A549 (cell line): ENCODE results near the gene MAPK1. TPM values are rescaled to one million over a fixed set of nuclear protein-coding genes. Genes with fewer than 3 reads are reported as not detected.
"Not testable (repeated sequence)": the region's sequence is repeated elsewhere in the genome, so short reads cannot be mapped to it uniquely, and the experiment has no call there.

ENCODE experiments used
- ATAC-seq, 2 experiments: fragments of 200-7000 bp in 1 of 2; fragments of >200 bp in 1 of 2; cut with Nextera tagmentation in 1 of 2; cut with Tn5 transposase in 1 of 2; 3 replicates each; pipeline versions ENCODE4 v1.8.0 to v1.9.1; 2018 to 2020; ENCODE audit warnings: mild to moderate bottlenecking in 1 of 2, moderate library complexity in 1 of 2
- CTCF ChIA-PET: fragments of 300-600 bp; sonication (Branson Sonifier 250); formaldehyde crosslinking; extraction: SDS; loops from one replicate; lab custom pipeline; 2021; ENCODE audit warnings: antibody characterized with exemption, inconsistent platforms; lab: Yijun Ruan, JAX
- POLR2A ChIA-PET: fragments of 350-600 bp; formaldehyde crosslinking; extraction: SDS; loops from one replicate; lab custom pipeline; 2021; ENCODE audit warnings: antibody characterized with exemption, inconsistent platforms; lab: Yijun Ruan, JAX
- DNase-seq, 2 experiments: peaks; one replicate each; pipeline versions ENCODE4 v3.0.0 to v3.0.0-alpha.2; 2011 to 2016; ENCODE audit warnings: low read depth in 1 of 2, low spot score in 1 of 2
- FAIRE-seq: peaks from 2 replicates; lab custom pipeline; 2011; peaks lifted over from hg19 to GRCh38; lab: Jason Lieb, UNC
- H3K27ac ChIP-seq, 2 experiments: fragments of >200 bp; sonication (Bioruptor Twin); formaldehyde crosslinking; 3 replicates each; pipeline ENCODE4 v1.5.1; 2016 to 2017
- H3K4me1 ChIP-seq: fragments of >200 bp; sonication (Bioruptor Twin); formaldehyde crosslinking; 3 replicates; pipeline ENCODE4 v1.6.1; 2016
- H3K4me2 ChIP-seq: fragments of >200 bp; sonication (Bioruptor Twin); formaldehyde crosslinking; 3 replicates; pipeline ENCODE4 v1.6.1; 2016
- H3K4me3 ChIP-seq: fragments of >200 bp; sonication (Bioruptor Twin); formaldehyde crosslinking; 3 replicates; pipeline ENCODE4 v1.5.1; 2016
- H3K9me3 ChIP-seq: fragments of >200 bp; sonication (Bioruptor Twin); formaldehyde crosslinking; 3 replicates; pipeline ENCODE4 v1.6.1; 2016
- BCL3 ChIP-seq: fragments of >200 bp; sonication (Bioruptor Twin); formaldehyde crosslinking; IDR thresholded peaks from 3 replicates; pipeline ENCODE4 v1.6.1; 2016
- BHLHE40 ChIP-seq: IDR thresholded peaks from 2 replicates; pipeline ENCODE4 v1.6.1; 2012; ENCODE audit warnings: low read depth, low read length, inconsistent platforms
- CHD2 ChIP-seq: fragments of 150-350 bp; IDR thresholded peaks from 2 replicates; pipeline ENCODE4 v1.6.1; 2014; ENCODE audit warnings: low read length; ENCODE audit not compliant: partially characterized antibody
- EP300 ChIP-seq, 2 experiments: fragments of >200 bp; sonication (Bioruptor Twin); formaldehyde crosslinking; IDR thresholded peaks; 2 replicates in 1 of 2; 3 replicates in 1 of 2; pipeline ENCODE4 v1.6.1; 2016 to 2017
- MAFK ChIP-seq: fragments of 450-650 bp; IDR thresholded peaks from 2 replicates; pipeline ENCODE4 v1.6.1; 2014; ENCODE audit not compliant: partially characterized antibody
- MAZ ChIP-seq: fragments of 150-350 bp; IDR thresholded peaks from 2 replicates; pipeline ENCODE4 v1.6.1; 2014; ENCODE audit warnings: antibody characterized with exemption, low read depth, low read length, borderline replicate concordance
- NR3C1 ChIP-seq: fragments of >200 bp; sonication (Bioruptor Twin); formaldehyde crosslinking; IDR thresholded peaks from 3 replicates; pipeline ENCODE4 v1.6.1; 2017
- POLR2AphosphoS2 ChIP-seq: conservative IDR thresholded peaks from 2 replicates; pipeline ENCODE4 v1.6.1; 2012; ENCODE audit warnings: low read length, improper control_type of control experiment, inconsistent platforms
- RFX5 ChIP-seq: fragments of 450-650 bp; IDR thresholded peaks from 2 replicates; pipeline ENCODE4 v1.7.1; 2014; ENCODE audit warnings: antibody characterized with exemption, mild to moderate bottlenecking, moderate library complexity
- RNF2 ChIP-seq: fragments of 200-600 bp; sonication (generic); IDR thresholded peaks from 2 replicates; pipeline ENCODE4 v1.6.1; 2016; ENCODE audit warnings: low read depth, mild to moderate bottlenecking, antibody characterized with exemption, moderate library complexity, borderline replicate concordance
- SMC3 ChIP-seq: fragments of >200 bp; sonication (Bioruptor Twin); formaldehyde crosslinking; IDR thresholded peaks from 3 replicates; pipeline ENCODE4 v1.6.1; 2018; ENCODE audit warnings: inconsistent platforms
- SREBF2 ChIP-seq: fragments of 450-650 bp; IDR thresholded peaks from 2 replicates; pipeline ENCODE4 v1.6.1; 2014; ENCODE audit warnings: mild to moderate bottlenecking, moderate library complexity
- ZFP36 ChIP-seq: fragments of 450-650 bp; IDR thresholded peaks from 2 replicates; pipeline ENCODE4 v1.6.1; 2014; ENCODE audit warnings: borderline replicate concordance; ENCODE audit not compliant: partially characterized antibody
- ZNF302 ChIP-seq: fragments of 250-450 bp; sonication (Bioruptor Pico); IDR thresholded peaks from 2 replicates; pipeline ENCODE4 v1.9.0; 2021; ENCODE audit warnings: inconsistent platforms, mild to moderate bottlenecking, moderate library complexity
- ZSCAN20 ChIP-seq: fragments of 250-450 bp; sonication (Bioruptor Pico); IDR thresholded peaks from 2 replicates; pipeline ENCODE4 v1.8.0; 2022; ENCODE audit warnings: mild to moderate bottlenecking, moderate library complexity
- WGBS: methylation state at CpG from one replicate; pipeline ENCODE4 v1.1.6; 2017; ENCODE audit errors: missing lambda C conversion rate; 5-methylcytosine and 5-hydroxymethylcytosine counted together
- polyA plus RNA-seq, 4 experiments: library from polyadenylated mRNA; depleted of rRNA in 3 of 4; stranded (reverse); fragments of >200 nt; fragmentation: RNase III in 1 of 4; extraction: RNeasy Plus Mini Kit Qiagen cat#74134 plus additional on column Dnase treatment in 1 of 4; gene quantifications; 2 replicates in 3 of 4; 3 replicates in 1 of 4; pipeline ENCODE4 v1.2.3, GENCODE V29; 2011 to 2017
- TF ChIP-seq, protein P1 (sequence below): IDR thresholded peaks from 2 replicates; pipeline ENCODE4 v1.6.1; 2012
- TF ChIP-seq, protein P2 (sequence below): fragments of >200 bp; sonication (Bioruptor Twin); formaldehyde crosslinking; IDR thresholded peaks from 2 replicates; pipeline ENCODE4 v1.6.1; 2016

The MAPK1 gene
- polyA plus RNA-seq, 2 of the 4 experiments (the other 2 are of a cell fraction) = 28.8 to 85.5 TPM

DNA sequence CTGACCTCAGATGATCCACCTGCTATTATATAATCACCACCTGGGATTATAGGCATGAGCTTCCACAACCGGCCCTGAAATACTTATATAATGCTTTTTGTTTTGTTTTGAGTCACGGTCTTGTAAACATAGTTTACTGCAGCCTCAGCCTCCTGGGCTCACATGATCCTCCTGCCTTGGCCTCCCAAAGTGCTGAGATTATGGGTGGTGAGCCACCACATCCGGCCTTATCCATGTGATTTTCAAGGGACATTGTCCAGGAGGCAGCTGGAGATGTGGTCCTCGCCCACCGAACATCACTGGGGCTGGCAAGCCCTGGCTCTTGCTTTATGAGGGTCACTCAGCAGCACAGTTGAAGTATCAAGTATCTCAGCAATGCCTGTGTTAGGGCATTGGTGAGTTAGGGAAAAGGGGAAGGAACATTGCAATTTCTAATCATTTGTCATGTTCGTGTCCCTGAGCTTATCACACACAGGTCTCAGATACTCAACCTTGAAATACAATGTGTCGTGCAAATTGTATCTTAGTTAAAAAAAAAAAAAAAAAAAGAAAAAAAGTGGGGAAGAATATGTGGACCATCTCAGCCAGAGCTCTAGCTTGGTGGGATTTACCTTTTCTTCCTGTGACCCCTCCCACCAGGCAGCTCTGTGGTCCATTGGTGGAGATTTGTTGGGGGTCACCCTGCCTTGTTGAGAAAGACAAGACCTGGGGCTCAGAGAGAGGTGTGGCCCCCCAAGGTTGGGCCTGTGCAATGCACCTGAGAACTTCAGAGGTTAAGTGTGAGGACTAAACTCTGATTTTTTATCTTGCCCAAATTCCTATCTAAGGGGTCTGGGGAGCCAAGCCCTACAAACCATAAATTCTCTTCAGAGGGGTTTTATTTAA, 40.4 kb upstream of the MAPK1 start:
- TF ChIP-seq MAFK (no peak), ZSCAN20 (no peak), ZNF302 (CRISPR knock-in tag) (no peak), EP300 (IDR thresholded peaks at IDR 0.05) (no peak), SREBF2 (no peak), CHD2 (no peak), SMC3 (no peak), ZFP36 (no peak), MAZ (no peak), RFX5 (no peak), RNF2 (no peak)
- TF ChIP-seq, protein P1, sequence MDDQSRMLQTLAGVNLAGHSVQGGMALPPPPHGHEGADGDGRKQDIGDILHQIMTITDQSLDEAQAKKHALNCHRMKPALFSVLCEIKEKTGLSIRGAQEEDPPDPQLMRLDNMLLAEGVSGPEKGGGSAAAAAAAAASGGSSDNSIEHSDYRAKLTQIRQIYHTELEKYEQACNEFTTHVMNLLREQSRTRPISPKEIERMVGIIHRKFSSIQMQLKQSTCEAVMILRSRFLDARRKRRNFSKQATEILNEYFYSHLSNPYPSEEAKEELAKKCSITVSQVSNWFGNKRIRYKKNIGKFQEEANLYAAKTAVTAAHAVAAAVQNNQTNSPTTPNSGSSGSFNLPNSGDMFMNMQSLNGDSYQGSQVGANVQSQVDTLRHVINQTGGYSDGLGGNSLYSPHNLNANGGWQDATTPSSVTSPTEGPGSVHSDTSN = no peak
- DNase-seq (no peak), ATAC-seq (no peak), FAIRE-seq (no peak)
- ChIA-PET POLR2A (no interaction called here), CTCF (interaction anchor here (0.6 to 2.5 kb wide), 3 partner anchors 10 to 62 kb away, joined by 3 to 8 read pairs (median 3); no protein-coding TSS in a partner anchor)
- Histone ChIP-seq H3K27ac (no peak overlapping the region), H3K4me1 (no peaks in the 10 kb centered on the region), H3K9me3 (no peaks in the 10 kb centered on the region), H3K4me3 (no peak overlapping the region), H3K4me2 (no peak overlapping the region)
- 85% methylated on average over 7 of the region's 7 CpGs for WGBS

DNA sequence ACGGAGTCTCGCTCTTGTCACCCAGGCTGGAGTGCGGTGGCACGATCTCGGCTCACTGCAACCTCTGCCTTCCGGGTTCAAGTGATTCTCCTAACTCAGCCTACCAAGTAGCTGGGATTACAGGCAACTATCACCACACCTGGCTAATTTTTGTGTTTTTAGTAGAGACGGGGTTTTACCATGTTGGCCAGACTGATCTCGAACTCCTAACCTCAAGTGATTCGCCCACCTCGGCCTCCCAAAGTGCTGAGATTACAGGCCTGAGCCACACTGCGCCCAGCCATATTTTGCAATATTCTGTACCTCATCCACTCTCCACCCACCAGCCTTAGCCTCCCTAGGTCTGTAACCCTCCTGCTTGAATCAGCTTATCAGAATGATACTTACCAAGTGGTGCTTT, 37.8 kb upstream of the MAPK1 start:
- WGBS = 91% methylated on average over 11 of the region's 11 CpGs
- H3K4me3 ChIP-seq, H3K4me2 ChIP-seq, H3K9me3 ChIP-seq, DNase-seq, ATAC-seq, FAIRE-seq, H3K4me1 ChIP-seq, POLR2A ChIA-PET, H3K27ac ChIP-seq: not testable (repeated sequence)
- CTCF ChIA-PET = interaction anchor here (0.7 kb wide), 1 partner anchor 16 kb away, joined by 3 read pairs; no protein-coding TSS in a partner anchor

GRCh38 chr22:21904250-21904789, 36.9 kb upstream of the MAPK1 start:
- CTCF ChIA-PET = interaction anchor here (0.6 to 1.0 kb wide), 2 partner anchors 34 to 220 kb away, joined by 3 to 5 read pairs; no protein-coding TSS in a partner anchor
- no peak for FAIRE-seq
- POLR2A ChIA-PET = no interaction called here

DNA sequence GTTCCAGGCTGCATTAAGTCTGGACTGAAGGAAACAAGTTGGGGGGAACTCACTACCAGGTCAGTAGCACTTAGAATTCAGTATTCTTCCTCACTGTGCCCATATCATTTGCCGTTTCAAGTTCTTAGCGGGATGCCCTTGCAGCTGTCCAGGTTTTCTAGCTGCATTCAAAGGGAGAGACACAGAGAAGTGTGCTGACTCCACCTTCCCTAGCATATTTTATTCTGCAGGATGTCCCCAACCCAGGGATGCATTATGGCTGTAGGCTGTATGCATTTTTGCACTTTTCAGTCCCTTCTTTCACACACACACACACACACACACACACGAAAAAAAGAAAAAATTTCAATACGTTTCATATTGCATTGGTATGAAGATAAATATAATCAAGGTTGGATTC, 35.8 kb upstream of the MAPK1 start:
- ATAC-seq = no peak
- Histone ChIP-seq H3K4me1 (no peaks in the 10 kb centered on the region), H3K4me3 (no peak overlapping the region), H3K9me3 (no peaks in the 10 kb centered on the region), H3K27ac (no peak overlapping the region), H3K4me2 (no peak overlapping the region)
- no peak for FAIRE-seq
- ChIA-PET POLR2A (no interaction called here), CTCF (no interaction called here)
- 73% methylated on average over 4 of the region's 4 CpGs for WGBS
- TF ChIP-seq NR3C1 (no peak), RNF2 (no peak), BHLHE40 (no peak)
- TF ChIP-seq, protein P2, sequence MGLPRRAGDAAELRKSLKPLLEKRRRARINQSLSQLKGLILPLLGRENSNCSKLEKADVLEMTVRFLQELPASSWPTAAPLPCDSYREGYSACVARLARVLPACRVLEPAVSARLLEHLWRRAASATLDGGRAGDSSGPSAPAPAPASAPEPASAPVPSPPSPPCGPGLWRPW = no peak
- no peak for DNase-seq

More at GRCh38 chr22:21904250-21904789, 36.9 kb upstream of the MAPK1 start:
- ATAC-seq = no peak
- H3K4me1 ChIP-seq = no peaks in the 10 kb centered on the region
- H3K4me3 ChIP-seq = no peak overlapping the region
- no peak for DNase-seq
- H3K4me2 ChIP-seq = no peak overlapping the region
- H3K9me3 ChIP-seq = no peaks in the 10 kb centered on the region
- no peak overlapping the region for H3K27ac ChIP-seq
- 92% methylated on average over 4 of the region's 4 CpGs for WGBS
- TF ChIP-seq POLR2AphosphoS2 (no peak), BCL3 (no peak)
